KBM-7 (cell line): ENCODE data around the gene ERGIC2.
"Not testable (repeated sequence)": the region's sequence is repeated elsewhere in the genome, so short reads cannot be mapped to it uniquely, and the experiment has no call there.

Experiments used
- DNase-seq: peaks from one replicate; pipeline ENCODE4 v3.0.0-alpha.2; 2015
- in situ Hi-C: fragments of 300-500 bp; cut with MboI; formaldehyde crosslinking; loops from 2 replicates; pipeline ENCODE4 v1.14.3; 2020; ENCODE audit warnings: low sequenced_read_pairs, low pct_unique_long_range_greater_than_20kb, mixed read lengths

The ERGIC2 gene, protein sequence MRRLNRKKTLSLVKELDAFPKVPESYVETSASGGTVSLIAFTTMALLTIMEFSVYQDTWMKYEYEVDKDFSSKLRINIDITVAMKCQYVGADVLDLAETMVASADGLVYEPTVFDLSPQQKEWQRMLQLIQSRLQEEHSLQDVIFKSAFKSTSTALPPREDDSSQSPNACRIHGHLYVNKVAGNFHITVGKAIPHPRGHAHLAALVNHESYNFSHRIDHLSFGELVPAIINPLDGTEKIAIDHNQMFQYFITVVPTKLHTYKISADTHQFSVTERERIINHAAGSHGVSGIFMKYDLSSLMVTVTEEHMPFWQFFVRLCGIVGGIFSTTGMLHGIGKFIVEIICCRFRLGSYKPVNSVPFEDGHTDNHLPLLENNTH

GRCh38 chr12:29380536-29381523 is at the start of gene ERGIC2:
ERGIC2 (minus strand) TSS chr12:29381172; CDS start chr12:29371633, 9,539 bp downstream.
- in situ Hi-C loops: no loop called here
- DNase-seq: peak; percentile 99

DNA sequence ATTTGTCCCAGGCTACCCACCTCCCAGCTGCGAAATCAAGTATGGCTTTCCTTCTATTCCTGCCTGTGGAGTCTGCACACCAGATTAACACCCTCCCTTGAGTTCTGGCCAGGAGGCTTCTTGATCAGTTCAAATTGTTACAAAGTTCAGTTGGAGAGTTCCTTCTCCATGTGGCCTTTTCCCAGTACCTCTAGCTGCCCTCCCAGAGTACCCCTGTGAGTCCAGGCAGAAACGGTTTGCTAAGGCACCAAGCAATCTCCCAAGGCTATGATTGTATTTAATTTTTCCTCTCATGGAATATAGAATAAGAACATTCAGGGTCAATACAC is 49.7 kb upstream of the ERGIC2 start:
- in situ Hi-C loops: no loop called here
- DNase-seq: no peak

DNA sequence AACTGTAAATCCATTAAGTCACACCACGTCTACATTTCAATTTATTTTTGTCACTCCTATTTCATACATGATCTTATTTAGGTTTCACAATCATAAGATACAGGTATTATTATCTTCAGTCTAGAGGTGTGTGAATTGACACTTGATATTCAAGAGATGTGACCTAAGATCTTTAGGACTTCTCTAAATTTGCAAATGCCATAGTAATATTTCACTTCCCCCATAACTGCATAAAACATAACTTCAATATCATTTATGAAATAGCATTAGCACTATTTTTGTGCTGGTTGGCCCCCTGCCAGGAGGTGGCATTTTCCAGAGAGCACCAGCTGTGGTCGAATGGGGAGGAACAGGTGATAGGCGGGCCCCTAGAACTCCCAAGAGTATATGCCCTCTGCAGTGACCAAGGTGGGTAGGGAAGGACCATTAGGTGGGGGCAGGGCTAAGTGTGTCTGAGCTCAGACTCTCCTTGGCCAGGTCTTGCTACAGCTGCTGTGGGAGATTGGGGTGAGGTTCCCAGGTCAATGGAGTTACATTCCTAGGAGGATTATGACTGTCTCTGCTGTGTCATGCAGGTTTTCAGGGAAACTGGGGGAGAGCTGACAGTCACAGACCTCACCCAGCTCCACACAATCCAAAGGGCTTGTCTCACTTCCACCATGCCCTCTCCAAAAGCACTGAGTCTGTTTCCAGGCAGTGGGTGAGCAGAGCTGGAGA is 49.2 kb upstream of the ERGIC2 start:
- DNase-seq: no peak
- in situ Hi-C loops: no loop called here

DNA sequence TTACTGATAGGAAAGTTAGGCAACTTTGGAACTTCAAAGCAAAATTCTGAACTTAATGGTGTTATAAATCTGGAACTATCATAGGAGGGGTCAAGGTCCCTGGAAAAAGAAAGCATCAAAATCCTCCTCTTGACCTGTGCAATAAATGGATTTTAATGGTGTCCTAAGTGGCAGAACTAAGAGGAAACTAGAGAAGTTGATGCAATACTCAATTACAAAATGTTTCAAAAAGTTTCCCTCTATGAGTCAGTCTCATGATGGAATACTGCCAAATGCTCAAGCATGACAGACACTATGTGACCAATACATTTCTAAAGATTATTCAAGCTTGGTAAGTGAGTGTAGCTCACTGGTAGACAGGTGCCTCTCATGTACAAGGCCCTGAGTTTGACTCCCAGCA is 47.7 kb upstream of the ERGIC2 start:
- peak; percentile 12 for DNase-seq
- in situ Hi-C loops: no loop called here

DNA sequence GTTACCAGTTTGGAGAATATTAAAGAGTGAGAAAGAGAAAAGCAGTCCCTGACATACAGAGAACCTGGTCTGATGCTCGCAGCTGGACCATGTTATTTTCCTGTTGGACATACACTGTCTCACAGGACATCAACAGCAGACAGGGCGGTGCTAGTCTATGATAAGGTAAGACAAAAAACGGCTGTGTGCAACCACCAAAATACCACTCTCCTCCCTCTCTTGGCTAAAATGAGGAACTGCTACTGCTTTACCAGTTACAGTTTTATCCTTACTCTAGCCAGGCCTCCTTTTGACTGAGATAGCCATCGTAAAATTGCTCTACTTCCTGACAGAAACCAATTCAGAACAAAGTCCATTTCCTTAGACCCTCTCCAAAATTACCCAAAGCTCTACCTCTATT is 47.0 kb upstream of the ERGIC2 start:
- in situ Hi-C loops: no loop called here
- peak; percentile 73 for DNase-seq

- in situ Hi-C loops: no loop called here
- DNase-seq: no peak
These were observed 45.5 kb upstream of the ERGIC2 start for GRCh38 chr12:29426498-29426897.

- no peak for DNase-seq
- in situ Hi-C loops: no loop called here
These were observed 44.8 kb upstream of the ERGIC2 start for GRCh38 chr12:29425722-29426121.

DNA sequence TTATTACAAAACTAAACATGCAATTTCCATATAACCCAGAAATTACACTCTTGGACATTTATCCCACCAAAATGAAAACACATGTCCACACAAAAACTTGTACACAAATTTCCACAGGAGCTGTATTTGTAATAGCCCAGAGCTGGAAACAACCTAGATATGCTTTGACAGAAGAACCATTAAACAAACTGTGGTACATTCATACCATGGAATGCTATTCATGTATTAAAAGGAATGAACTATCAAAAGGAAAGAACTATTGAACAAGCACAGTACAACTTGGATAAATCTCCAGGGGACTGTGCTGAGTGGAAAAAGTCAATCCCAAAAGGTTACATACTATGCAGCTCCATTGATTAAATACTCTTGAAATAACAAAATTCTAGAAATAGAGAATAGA is 35.8 kb upstream of the ERGIC2 start:
- in situ Hi-C loops: no loop called here
- no peak for DNase-seq

GRCh38 chr12:29415111-29415510 is 34.1 kb upstream of the ERGIC2 start:
- no peak for DNase-seq
- in situ Hi-C loops: no loop called here

DNA sequence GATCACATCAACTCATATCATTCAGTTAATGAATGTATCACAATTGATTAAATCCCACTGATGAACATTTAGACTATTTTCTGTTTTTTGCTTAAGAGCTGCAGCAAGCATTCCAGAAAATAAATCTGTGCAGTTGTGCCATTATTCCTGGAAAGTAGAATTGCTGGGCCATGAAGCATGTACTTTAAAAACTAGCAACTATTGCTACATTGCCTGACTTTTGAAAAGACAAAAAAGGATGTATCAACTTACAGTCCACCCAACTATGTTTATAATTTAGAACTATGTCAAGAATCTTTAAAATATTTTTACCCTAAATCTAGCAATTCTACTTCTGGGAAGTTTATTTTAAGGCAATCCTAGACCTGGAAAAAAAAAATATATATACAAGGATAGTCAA is 33.4 kb upstream of the ERGIC2 start:
- no peak for DNase-seq
- in situ Hi-C loops: no loop called here

- no peak for DNase-seq
- in situ Hi-C loops: no loop called here
These were observed 24.6 kb upstream of the ERGIC2 start for GRCh38 chr12:29405561-29405960.

- in situ Hi-C loops: no loop called here
- no peak for DNase-seq
These were observed 23.0 kb upstream of the ERGIC2 start for GRCh38 chr12:29403991-29404390.

- in situ Hi-C loops: no loop called here
- no peak for DNase-seq
These were observed 21.5 kb upstream of the ERGIC2 start for GRCh38 chr12:29402437-29402836.

DNA sequence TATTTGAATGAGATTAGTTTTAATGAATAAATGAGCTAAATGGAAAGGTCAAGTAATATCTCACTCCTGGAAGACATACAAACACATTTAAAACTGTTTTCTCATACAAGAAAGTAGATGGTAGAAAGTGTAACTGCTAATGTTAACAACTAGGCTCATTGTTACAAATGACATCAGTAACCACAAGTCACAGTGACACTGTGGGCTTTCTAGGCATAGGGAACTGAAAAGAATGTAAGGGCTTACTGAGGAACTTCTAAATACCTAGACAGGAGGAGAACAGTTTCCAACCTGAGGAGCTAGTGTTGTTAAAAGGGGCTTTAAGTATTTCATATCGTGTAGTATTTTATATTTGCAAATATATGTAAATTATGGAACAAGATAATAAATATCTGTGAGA is 17.5 kb upstream of the ERGIC2 start:
- in situ Hi-C loops: no loop called here
- no peak for DNase-seq

DNA sequence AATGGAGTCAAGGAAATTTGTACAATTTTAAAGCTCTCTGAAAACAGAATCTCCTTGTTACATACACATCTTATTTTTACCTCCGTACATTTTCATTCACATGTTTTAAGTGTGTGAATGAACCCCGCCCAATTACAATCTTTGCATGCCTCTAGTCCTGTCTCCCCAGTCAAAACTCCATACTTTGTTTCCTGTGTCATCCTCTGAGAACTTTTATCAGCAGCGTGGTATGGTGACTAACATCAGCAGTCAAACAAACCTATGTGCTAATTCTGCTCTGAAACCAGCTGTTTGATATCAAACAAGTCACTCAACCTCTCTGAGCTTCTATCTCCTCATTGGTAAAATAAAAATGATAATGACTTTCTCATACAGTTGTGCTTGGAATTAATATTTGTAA is 15.8 kb upstream of the ERGIC2 start:
- in situ Hi-C loops: no loop called here
- DNase-seq: no peak

- in situ Hi-C loops: no loop called here
- DNase-seq: no peak
These were observed 14.4 kb upstream of the ERGIC2 start for GRCh38 chr12:29395356-29395755.

- in situ Hi-C loops, DNase-seq: not testable (repeated sequence)
These were observed 9.4 kb upstream of the ERGIC2 start for GRCh38 chr12:29390419-29390818.

DNA sequence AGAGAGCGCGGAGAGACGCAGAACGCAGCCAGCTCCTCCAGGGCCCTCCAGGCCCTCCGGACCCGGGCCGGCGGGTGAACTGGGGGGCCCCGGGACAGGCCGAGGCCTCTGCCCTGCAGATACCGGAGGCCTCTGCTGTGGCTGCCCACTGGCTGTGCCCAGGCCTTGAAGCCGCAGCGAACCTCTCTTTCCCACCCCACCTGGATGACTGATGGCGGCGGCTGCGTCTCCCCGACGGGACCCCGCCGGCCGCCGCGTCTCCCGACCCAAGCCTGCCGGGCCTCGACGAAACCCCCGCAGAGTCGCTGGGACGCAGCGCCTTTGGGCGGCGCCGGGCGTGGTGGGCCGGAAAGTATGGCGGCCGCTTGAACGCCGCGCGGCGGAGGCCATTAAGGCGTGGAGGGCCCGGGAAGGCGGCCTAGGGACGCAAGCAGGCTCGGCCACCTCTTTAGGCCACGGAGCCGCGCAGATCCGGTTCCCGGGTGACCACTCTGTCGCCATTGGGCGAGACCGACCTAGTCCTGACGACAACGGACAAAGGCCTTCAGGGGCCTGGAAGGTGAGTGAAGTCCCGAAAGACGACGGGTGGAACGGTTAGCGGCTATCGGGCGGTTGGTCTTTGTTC is 8.4 kb upstream of the ERGIC2 start:
- DNase-seq: no peak
- in situ Hi-C loops: no loop called here

- DNase-seq, in situ Hi-C loops: not testable (repeated sequence)
These were observed 5.2 kb upstream of the ERGIC2 start for GRCh38 chr12:29386084-29386680.
